ENCODE results near the gene TMEM204.

TMEM204 gene

GRCh38 chr16:1523581-1524245 lies 9.8 kb upstream of the TMEM204 start:
- DNase-seq = no peak

GRCh38 chr16:1524366-1524765 lies 9.1 kb upstream of the TMEM204 start:
- no peak for DNase-seq

GRCh38 chr16:1525871-1526607 lies 7.4 kb upstream of the TMEM204 start:
- no peak for DNase-seq

GRCh38 chr16:1526608-1527555 lies 6.6 kb upstream of the TMEM204 start:
- DNase-seq = no peak

- no peak for DNase-seq
Observed at GRCh38 chr16:1527836-1528811, 5.3 kb upstream of the TMEM204 start.

- no peak for DNase-seq
Observed at GRCh38 chr16:1528921-1529537, 4.4 kb upstream of the TMEM204 start.

GRCh38 chr16:1530349-1530882 lies 3.0 kb upstream of the TMEM204 start:
- no peak for DNase-seq

GRCh38 chr16:1530883-1531637 lies 2.4 kb upstream of the TMEM204 start:
- DNase-seq = no peak

- DNase-seq = no peak
Observed at GRCh38 chr16:1531638-1531910, 1.9 kb upstream of the TMEM204 start.

- DNase-seq = no peak
Observed at GRCh38 chr16:1532081-1532760, 1.2 kb upstream of the TMEM204 start.

- DNase-seq = no peak
Observed at GRCh38 chr16:1532771-1533170, 695 bp upstream of the TMEM204 start.

- DNase-seq = no peak
Observed at GRCh38 chr16:1534021-1535020, 855 bp downstream of the TMEM204 start.

- no peak for DNase-seq
Observed at GRCh38 chr16:1535391-1536291, 2.2 kb downstream of the TMEM204 start.

- DNase-seq = no peak
Observed at GRCh38 chr16:1536601-1537000, 3.1 kb downstream of the TMEM204 start.

- no peak for DNase-seq
Observed at GRCh38 chr16:1537138-1537577, 3.7 kb downstream of the TMEM204 start.

- DNase-seq = no peak
Observed at GRCh38 chr16:1537763-1538289, 4.4 kb downstream of the TMEM204 start.

GRCh38 chr16:1538804-1539520 lies 5.5 kb downstream of the TMEM204 start:
- peak; percentile 5 for DNase-seq
